ENCODE data around the gene TOP2B.

TOP2B gene

DNA sequence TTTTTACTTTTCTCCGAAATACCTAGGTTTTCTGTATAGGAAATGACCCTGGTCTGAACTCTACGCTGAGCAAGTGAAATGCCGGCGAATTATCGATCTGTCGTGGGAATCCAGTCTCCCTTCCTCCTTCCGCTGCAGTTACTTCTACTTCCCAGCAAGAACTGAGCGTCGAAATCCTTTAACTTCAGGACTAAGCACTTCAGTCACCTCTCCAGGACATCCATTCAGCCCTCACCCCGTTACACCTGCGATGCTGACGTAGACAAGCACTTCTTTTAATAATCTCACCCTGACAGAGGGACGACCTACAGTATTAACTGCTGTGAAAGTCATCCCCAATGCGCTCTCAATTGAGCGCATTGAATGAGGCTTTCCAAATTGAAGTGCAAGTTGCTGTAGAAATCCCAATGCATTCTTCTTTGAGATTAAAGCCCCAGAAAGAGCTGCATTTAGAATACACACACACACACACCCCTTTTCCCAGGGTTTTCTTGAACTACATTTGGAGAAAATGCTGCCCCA lies 1.3 kb downstream of the TOP2B start:
- Histone ChIP-seq H3K36me3 (replicated peaks; ENCODE audit: low read depth, low read length) (no peaks in the 10 kb centered on the region), H3K27ac (ENCODE audit: low read length) (peak overlapping the region; percentile 58), H3K9me3 (ENCODE audit: insufficient read depth, low read length) (no peaks in the 10 kb centered on the region), H3K4me2 (ENCODE audit: low read length) (peak overlapping the region; percentile 97), H3K4me1 (ENCODE audit: low read length) (peaks cover 39% of the 10 kb centered on the region), H3K79me2 (ENCODE audit: low read length) (peaks cover 61% of the 10 kb centered on the region), H3K27me3 (ENCODE audit: low read depth, low read length) (peaks cover 20% of the 10 kb centered on the region), H2AFZ (ENCODE audit: low read depth, low read length) (0 out of 2 replicates have a peak overlapping the region, but pooled peaks have one; percentile 43), H4K20me1 (ENCODE audit: insufficient read depth, low read length) (peaks cover 50% of the 10 kb centered on the region), H3K4me3 (ENCODE audit: low read length) (peak overlapping the region; percentile 91), H3K9ac (ENCODE audit: low read length) (peak overlapping the region; percentile 76)
- no peak for TF ChIP-seq CTCF (IDR thresholded peaks at IDR 0.05; ENCODE audit: low read depth, low read length)
- TF ChIP-seq EZH2phosphoT487 (IDR thresholded peaks at IDR 0.05; ENCODE audit: low read depth): no peak

DNA sequence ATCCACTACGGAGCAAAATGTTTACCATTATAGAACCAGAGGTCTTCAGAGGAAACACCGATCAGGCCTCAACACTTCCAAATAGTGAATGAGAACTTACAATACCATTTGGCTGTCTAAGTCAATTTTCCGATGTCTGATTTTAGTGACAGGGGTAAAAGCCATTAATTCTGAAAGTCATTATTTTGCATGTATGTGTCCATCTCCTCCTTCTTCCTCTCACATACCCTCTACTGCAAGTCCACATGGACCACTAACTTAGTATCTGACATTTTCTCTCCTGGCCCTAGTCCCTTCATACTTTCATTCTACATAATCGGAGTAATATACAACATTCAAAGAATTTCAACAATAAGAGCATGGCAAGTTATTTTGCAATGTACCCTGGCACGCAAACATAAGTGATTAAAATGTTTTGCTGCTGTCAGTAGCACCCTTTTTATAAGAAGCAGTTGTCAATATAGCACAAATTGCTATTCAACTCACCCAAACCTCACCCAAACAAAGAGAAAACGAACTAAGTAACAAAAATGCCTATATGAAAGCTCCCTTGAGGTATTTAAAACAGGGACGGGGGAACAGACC lies 1.9 kb downstream of the TOP2B start:
- Histone ChIP-seq H3K9me3 (ENCODE audit: insufficient read depth, low read length) (no peaks in the 10 kb centered on the region), H3K79me2 (ENCODE audit: low read length) (peaks cover 61% of the 10 kb centered on the region), H3K4me3 (ENCODE audit: low read length) (peak overlapping the region; percentile 91), H3K9ac (ENCODE audit: low read length) (peak overlapping the region; percentile 76), H3K27ac (ENCODE audit: low read length) (no peak overlapping the region), H3K4me1 (ENCODE audit: low read length) (peaks cover 39% of the 10 kb centered on the region), H3K27me3 (ENCODE audit: low read depth, low read length) (peaks cover 17% of the 10 kb centered on the region), H3K4me2 (ENCODE audit: low read length) (peak overlapping the region; percentile 97), H2AFZ (ENCODE audit: low read depth, low read length) (no peak overlapping the region), H3K36me3 (replicated peaks; ENCODE audit: low read depth, low read length) (no peaks in the 10 kb centered on the region), H4K20me1 (ENCODE audit: insufficient read depth, low read length) (peaks cover 50% of the 10 kb centered on the region)
- TF ChIP-seq EZH2phosphoT487 (IDR thresholded peaks at IDR 0.05; ENCODE audit: low read depth) (no peak), CTCF (IDR thresholded peaks at IDR 0.05; ENCODE audit: low read depth, low read length) (no peak)

DNA sequence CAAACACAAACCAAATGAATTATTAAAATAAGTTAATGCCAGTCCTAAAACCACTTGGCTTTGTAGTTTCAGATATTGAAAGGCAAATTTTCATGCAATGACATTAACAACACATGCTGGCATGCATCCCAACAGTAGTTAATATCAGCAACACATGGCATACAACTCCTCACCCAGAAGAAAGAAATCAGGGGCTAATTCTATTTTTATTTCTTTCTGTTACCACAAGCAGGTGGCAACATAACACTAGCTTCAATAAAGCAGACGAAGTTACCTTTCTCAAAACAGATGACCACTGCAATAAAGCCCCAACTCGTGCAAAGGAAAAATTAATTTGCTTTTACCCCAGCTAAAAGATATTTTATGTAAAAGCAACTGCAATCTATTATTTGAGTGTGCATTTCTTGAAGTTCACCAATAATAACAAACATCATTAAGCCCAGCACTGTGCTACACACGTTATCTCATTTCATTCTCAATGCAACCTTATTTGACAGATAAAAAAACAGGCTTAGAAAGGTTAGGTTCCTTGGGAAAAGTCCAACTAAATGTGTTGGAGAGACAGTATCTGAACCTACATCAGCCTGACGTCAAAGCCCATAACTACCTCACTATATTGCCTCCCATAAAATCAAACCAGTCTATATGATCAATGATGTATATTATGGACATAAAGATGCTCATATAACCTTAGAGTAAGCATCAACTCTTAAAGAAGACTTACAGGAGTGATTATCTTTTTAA lies 2.8 kb downstream of the TOP2B start:
- H3K9ac ChIP-seq (ENCODE audit: low read length): no peak overlapping the region

More for the DNA sequence above, 2.8 kb downstream of the TOP2B start:
- H3K36me3 ChIP-seq (replicated peaks; ENCODE audit: low read depth, low read length): no peaks in the 10 kb centered on the region
- peaks cover 69% of the 10 kb centered on the region for H3K79me2 ChIP-seq (ENCODE audit: low read length)
- H3K4me2 ChIP-seq (ENCODE audit: low read length): peak overlapping the region; percentile 97
- no peak overlapping the region for H3K27ac ChIP-seq (ENCODE audit: low read length)
- H4K20me1 ChIP-seq (ENCODE audit: insufficient read depth, low read length): peaks cover 58% of the 10 kb centered on the region
- H3K4me3 ChIP-seq (ENCODE audit: low read length): no peak overlapping the region; the same call in 1 of the 2 replicates
- peaks cover 39% of the 10 kb centered on the region for H3K4me1 ChIP-seq (ENCODE audit: low read length)
- peaks cover 8% of the 10 kb centered on the region for H3K27me3 ChIP-seq (ENCODE audit: low read depth, low read length)
- H2AFZ ChIP-seq (ENCODE audit: low read depth, low read length): no peak overlapping the region
- no peaks in the 10 kb centered on the region for H3K9me3 ChIP-seq (ENCODE audit: insufficient read depth, low read length)
- TF ChIP-seq EZH2phosphoT487 (IDR thresholded peaks at IDR 0.05; ENCODE audit: low read depth) (no peak), CTCF (IDR thresholded peaks at IDR 0.05; ENCODE audit: low read depth, low read length) (peak; percentile 68)
